ENCODE results near the gene ASPN.
"Not testable (repeated sequence)": the region's sequence is repeated elsewhere in the genome, so short reads cannot be mapped to it uniquely, and the experiment has no call there.

ASPN gene

GRCh38 chr9:92467041-92467440 lies 15.3 kb downstream of the ASPN start:
- DNase-seq: no peak

GRCh38 chr9:92463984-92464383 lies 18.3 kb downstream of the ASPN start:
- no peak for DNase-seq

- DNase-seq: no peak
Observed at GRCh38 chr9:92463387-92463786, 18.9 kb downstream of the ASPN start.

- no peak for DNase-seq
Observed at GRCh38 chr9:92457576-92457975, 24.7 kb downstream of the ASPN start.

- DNase-seq: no peak
Observed at GRCh38 chr9:92455217-92455616, 27.1 kb downstream of the ASPN start.

GRCh38 chr9:92446536-92446935 lies 35.8 kb downstream of the ASPN start:
- DNase-seq: no peak

- no peak for DNase-seq
Observed at GRCh38 chr9:92444841-92445240, 37.5 kb downstream of the ASPN start.

- no peak for DNase-seq
Observed at GRCh38 chr9:92440751-92441046, 41.6 kb downstream of the ASPN start.

GRCh38 chr9:92439921-92440750 lies 42.2 kb downstream of the ASPN start:
- DNase-seq: no peak

GRCh38 chr9:92438900-92439526 lies 43.3 kb downstream of the ASPN start:
- no peak for DNase-seq

GRCh38 chr9:92435263-92435662 lies 47.0 kb downstream of the ASPN start:
- DNase-seq: no peak

GRCh38 chr9:92432972-92433548 lies 49.2 kb downstream of the ASPN start:
- no peak for DNase-seq

GRCh38 chr9:92432350-92432749 lies 50.0 kb downstream of the ASPN start:
- DNase-seq: no peak

- DNase-seq: no peak
Observed at GRCh38 chr9:92429836-92430235, 52.5 kb downstream of the ASPN start.

GRCh38 chr9:92426501-92427145 lies 55.7 kb downstream of the ASPN start:
- no peak for DNase-seq

- no peak for DNase-seq
Observed at GRCh38 chr9:92425474-92425873, 56.8 kb downstream of the ASPN start.

- no peak for DNase-seq
Observed at GRCh38 chr9:92424340-92424739, 58.0 kb downstream of the ASPN start, which contains the start of gene OMD. OMD (minus strand) TSS chr9:92424471; CDS start chr9:92417558, 6,913 bp downstream.

GRCh38 chr9:92423612-92424011 lies 58.7 kb downstream of the ASPN start:
- no peak for DNase-seq

- DNase-seq: no peak
Observed at GRCh38 chr9:92422611-92423338, 59.5 kb downstream of the ASPN start.

GRCh38 chr9:92414566-92414965 lies 67.7 kb downstream of the ASPN start:
- no peak for DNase-seq

- DNase-seq: not testable (repeated sequence)
Observed at GRCh38 chr9:92411157-92411556, 71.1 kb downstream of the ASPN start.

- DNase-seq: no peak
Observed at GRCh38 chr9:92408747-92409478, 73.4 kb downstream of the ASPN start.

All from activated T-cell treated with anti-CD3 and anti-CD28 coated beads, Interleukin-2, amount 50 U/mL, for 48 hours (primary cell).